ENCODE data around the gene LYPD6. TPM values are rescaled to one million over a fixed set of nuclear protein-coding genes. Genes with fewer than 3 reads are reported as not detected.

The LYPD6 gene
- total and polyA plus RNA-seq, 2 experiments from 2014 or later: 4.9 to 12.4 TPM

- Mint-ChIP-seq H3K27ac (no peak overlapping the region), H3K27me3 (ENCODE audit: insufficient read depth, low read depth, poor library complexity) (peaks cover 2% of the 10 kb centered on the region), H3K4me1 (peaks cover 15% of the 10 kb centered on the region), H3K36me3 (ENCODE audit: low read depth) (peaks cover 16% of the 10 kb centered on the region; the same call in 2 of the 3 replicates), H3K4me3 (no peak overlapping the region), H3K9me3 (peaks cover 10% of the 10 kb centered on the region; the same call in 2 of the 3 replicates)
- Histone ChIP-seq H3K4me2 (no peak overlapping the region), H3K27ac (ENCODE audit: low read depth) (no peak overlapping the region), H3K4me1 (ENCODE audit: insufficient read depth) (peaks cover 8% of the 10 kb centered on the region), H4K20me1 (replicated peaks; ENCODE audit: insufficient read depth) (no peaks in the 10 kb centered on the region; the same call in 1 of the 2 replicates), H3K79me2 (replicated peaks; ENCODE audit: insufficient read depth) (no peaks in the 10 kb centered on the region), H3K27me3 (ENCODE audit: insufficient read depth) (no peaks in the 10 kb centered on the region), H3K36me3 (ENCODE audit: insufficient read depth) (no peaks in the 10 kb centered on the region), H3K9me2 (ENCODE audit: insufficient read depth) (no peaks in the 10 kb centered on the region), H3F3A (replicated peaks; ENCODE audit: low read depth) (no peaks in the 10 kb centered on the region), H2AFZ (no peak overlapping the region), H3K4me3 (no peak overlapping the region)
- no peak for TF ChIP-seq STAT1 (IDR thresholded peaks at IDR 0.05; ENCODE audit: unreplicated experiment)
- TF ChIP-seq NANOG (IDR thresholded peaks at IDR 0.05; ENCODE audit: borderline replicate concordance): no peak
- TF ChIP-seq ETS1 (IDR thresholded peaks at IDR 0.05): no peak
- no peak for TF ChIP-seq CREB1 (CRISPR knock-in tag; IDR thresholded peaks at IDR 0.05; ENCODE audit: low read depth)
- no peak for TF ChIP-seq ZNF462 (CRISPR knock-in tag; IDR thresholded peaks at IDR 0.05)
- no peak for TF ChIP-seq ZNF331 (CRISPR knock-in tag; IDR thresholded peaks at IDR 0.05; ENCODE audit: low read depth)
- no peak for TF ChIP-seq EZH2phosphoT487 (IDR thresholded peaks at IDR 0.05; ENCODE audit: unreplicated experiment)
- TF ChIP-seq JUNB (IDR thresholded peaks at IDR 0.05; ENCODE audit: unreplicated experiment): no peak
- TF ChIP-seq ZNF114 (CRISPR knock-in tag; IDR thresholded peaks at IDR 0.05): no peak
- no peak for TF ChIP-seq POLR2AphosphoS5 (IDR thresholded peaks at IDR 0.05; ENCODE audit: low read depth)
- no peak for TF ChIP-seq EZH2 (IDR thresholded peaks at IDR 0.05; ENCODE audit: low read depth, unreplicated experiment)
- no peak for TF ChIP-seq REST (IDR thresholded peaks at IDR 0.05; ENCODE audit: unreplicated experiment)
- no peak for TF ChIP-seq CTCF (conservative IDR thresholded peaks at IDR 0.05; ENCODE audit: low read depth in 2 of 2)
- DNase-seq (ENCODE audit: low spot score): no peak
- ATAC-seq: peak; percentile 39; the same call in 2 of the 3 replicates
Measured at GRCh38 chr2:149399934-149400615, 69.7 kb downstream of the LYPD6 start.

Data from GM23338 (cell line).